Activated CD4-positive, alpha-beta T cell treated with anti-CD3 and anti-CD28 coated beads, Interleukin-2, amount 50 U/mL, for 16 hours (primary cell): Measurements from ENCODE around the gene USP48.
"Not testable (repeated sequence)": the region's sequence is repeated elsewhere in the genome, so short reads cannot be mapped to it uniquely, and the experiment has no call there.

ENCODE experiments used
- DNase-seq: peaks from one replicate; pipeline ENCODE4 v3.0.0-alpha.2; 2020

USP48 gene

DNA sequence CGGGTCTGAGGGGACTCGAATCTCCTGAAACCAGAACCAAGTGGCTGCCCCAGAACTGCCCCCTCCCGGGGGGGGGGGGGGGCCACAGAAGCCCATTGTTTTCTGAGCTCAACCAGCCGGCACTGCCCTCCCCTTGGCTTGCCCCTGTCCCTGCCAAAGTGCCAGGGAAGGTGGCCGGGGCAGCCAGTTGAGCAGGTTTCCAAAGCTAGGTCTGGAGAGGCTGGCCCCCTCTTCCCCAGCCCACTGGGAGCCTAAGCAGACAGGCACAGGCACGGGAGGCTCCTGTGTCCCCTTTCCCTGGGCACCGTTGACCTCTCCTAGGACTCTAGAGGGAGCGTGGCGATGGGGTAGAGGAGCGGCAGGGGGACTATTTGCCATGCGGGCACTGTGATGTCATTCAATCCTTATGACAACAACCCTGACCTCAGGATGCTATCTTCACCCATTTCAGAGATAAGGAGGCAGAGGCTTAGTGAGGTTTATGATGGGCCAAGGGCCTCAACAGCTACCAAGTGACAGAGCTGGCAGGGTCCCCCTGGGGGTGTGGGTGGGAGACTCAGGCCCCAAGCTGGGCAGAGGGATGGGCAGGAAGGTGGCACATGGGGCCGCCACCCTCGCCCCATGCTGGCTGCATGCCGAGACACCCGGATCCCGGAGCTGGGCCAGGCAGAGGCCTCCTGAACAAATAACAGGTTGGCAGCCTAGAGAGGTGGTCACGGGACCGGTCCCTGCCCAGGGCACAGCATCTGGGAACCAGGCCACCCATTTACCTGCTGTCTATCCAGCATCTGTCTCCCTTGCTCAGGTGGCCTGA, 148.8 kb downstream of the USP48 start:
- DNase-seq = no peak

DNA sequence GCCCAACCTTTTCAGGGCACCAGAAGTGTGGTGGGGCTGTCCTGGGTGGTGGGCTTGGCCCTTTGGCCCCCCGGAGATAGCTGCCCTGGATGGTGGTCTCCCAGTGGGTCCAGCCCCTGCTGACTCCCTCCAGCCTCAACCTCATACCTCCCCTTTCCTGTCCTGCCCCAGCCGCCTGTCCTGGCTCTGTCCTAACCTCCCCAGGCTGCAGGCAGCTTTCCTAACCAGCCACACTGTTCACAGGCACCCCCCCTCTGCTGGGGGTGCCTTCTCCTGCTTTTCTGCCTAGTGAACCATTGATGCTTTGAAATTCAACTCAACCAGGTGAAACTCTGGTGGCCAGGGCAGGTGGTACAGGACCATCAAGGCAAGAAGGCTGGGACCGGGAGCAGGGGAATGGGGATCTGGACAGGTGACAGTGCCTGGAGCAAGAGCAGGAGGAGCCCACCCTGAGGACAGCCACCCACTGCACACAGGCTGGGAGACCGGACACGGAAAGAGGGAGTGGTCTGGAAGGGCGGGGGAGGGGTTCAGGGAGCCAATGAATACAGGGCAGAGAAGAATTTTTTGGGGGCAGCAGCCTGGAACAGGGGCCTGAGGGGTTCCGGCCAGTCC, 149.7 kb downstream of the USP48 start:
- no peak for DNase-seq

DNA sequence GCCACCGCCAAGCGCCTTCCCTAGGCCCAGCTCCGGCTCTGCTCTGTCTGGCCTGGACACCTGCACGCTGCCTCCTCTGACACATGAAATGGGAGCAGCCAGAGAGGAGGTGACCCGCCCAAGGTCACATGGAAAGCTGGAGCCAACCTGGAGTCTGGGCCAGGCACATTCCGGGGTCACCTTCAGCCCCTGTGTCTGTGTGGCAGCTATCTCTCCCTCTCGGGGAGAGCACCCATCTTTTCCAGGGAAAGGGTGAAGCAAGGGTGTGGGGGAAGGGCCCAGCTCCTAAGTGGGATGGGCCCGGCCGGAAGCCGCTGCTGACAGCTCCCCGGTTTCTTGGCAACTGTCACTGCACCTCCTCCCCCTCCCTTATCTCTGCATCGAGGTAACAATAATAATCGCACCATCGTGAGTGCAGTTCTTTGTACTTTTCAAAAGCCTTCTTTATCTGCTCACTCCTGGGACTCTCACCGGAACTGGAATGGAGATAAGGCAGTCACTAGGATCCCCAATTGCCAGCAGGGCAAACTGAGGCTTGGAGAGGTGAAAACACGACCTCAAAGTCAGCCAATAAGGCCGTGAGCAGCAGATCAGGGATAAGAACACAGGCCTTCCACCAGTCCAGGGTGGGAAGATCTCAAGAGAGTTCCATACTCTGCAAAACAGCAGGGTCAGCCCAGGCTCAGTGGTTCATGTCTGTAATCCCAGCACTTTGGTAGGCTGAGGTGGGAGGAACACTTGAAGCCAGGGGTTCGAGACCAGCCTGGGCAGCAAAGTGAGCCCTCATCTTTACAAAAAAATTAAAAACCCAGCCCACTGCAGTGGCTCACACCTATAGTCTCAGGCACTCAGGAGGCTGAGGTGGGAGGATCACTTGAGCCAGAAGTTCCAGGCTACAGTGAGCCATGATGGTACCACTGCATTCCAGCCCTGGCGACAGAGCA, 150.7 kb downstream of the USP48 start:
- no peak for DNase-seq

DNA sequence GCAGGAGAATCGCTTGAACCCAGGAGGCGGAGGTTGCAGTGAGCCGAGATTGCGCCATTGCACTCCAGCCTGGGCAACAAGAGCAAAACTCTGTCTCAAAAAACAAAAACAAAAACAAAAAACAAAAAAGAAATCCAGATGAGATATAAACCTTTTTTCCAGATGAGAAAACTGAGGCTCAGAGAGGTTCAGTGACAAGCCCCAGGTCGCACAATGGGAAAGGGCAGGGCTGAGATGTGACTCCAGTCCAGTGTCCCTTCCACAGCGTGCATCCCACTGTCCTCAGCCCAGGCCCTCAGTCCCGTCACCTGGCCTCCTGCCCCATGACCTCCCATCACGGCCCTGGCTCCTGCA, 151.4 kb downstream of the USP48 start:
- not testable (repeated sequence) for DNase-seq

DNA sequence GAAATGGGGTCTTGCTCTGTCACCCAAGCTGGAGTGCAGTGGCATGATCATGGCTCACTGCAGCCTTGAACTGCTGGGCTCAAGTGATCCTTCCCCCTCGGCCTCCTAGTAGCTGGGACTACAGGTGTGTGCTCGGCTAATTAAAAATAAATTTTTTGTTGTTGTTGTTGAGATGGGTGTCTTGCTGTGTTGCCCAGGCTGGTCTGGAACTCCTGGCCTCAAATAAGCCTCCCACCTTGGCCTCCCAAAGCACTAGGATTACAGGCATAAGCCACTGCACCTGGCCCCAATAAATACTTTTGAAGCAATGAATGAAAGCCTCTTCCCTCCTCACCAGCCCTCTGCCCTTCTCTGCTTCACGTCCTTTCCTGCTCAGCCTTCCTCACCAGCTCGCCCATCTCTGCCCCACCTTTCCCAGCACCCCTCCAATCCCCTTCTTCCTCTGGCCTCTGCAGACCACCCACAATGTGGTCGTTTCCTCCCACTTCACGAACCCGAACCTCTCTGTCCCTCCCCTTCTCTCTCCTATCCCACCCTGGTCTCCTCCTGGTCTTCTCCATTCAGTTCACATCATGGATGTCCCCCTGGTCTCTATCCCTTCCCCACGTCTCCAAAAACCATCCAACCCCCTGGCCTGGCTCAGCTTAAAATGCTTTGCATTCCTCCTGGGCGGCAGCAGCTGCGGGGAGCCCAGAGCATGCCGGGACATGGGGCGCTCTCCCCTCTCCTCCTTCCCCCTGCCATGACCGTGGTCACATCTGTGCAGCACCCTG, 152.2 kb downstream of the USP48 start:
- DNase-seq = no peak

DNA sequence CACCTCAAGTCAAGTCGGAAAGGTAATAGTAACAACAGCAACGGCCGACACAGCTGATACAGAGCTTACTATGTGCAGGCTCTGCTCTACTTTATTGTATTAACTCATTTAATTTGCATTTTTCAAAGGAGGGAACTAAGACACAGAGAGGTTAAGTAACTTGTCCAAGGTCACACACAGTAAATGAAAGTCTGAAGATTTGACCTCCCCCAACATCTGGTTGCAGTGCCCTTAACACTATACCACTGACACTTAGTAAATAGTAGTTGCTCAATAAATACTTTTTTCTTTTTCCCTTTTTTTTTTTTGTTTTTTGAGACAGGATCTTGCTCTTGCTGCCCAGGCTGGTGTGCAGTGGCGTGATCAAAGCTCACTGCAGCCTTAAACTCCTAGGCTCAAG, 153.0 kb downstream of the USP48 start:
- no peak for DNase-seq

DNA sequence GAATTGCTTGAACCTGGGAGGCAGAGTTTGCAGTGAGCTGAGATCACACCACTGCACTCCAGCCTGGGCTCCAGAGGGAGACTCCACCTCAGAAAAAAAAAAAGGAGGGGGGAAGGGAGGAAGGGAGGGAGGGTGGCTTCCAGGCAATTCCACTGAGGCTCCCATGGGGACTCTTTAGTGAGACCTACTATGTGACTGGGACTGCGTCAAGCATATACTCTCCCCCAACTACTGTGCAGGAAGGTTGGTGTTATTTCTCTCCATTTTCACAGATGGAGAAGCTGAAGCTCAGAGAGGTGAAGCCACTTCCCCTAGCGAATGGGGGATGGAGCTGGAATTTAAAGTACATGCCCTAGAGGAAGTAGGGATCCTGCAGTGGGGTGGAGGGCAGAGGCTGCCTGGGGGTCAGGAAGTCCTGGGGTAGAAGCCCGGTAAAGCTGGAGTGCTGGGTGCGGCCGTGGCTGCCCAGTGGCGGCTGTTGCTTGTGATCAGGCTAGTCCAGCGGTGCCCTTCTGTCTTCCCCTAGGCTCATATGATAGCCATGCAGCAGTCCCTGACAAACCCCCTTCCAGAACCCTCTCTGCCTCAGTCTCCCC, 154.1 kb downstream of the USP48 start:
- DNase-seq = no peak
